ENCODE measurements around the gene ZNF346.

Gene ZNF346

GRCh38 chr5:177094224-177095087 lies 72.0 kb downstream of the ZNF346 start:
- TF ChIP-seq CTCF (IDR thresholded peaks at IDR 0.05; ENCODE audit: borderline replicate concordance, insufficient read depth, low read depth, low read length), result no peak
- H3K4me3 ChIP-seq (ENCODE audit: low read depth, low read length), result no peak overlapping the region

GRCh38 chr5:177095088-177095669 lies 72.7 kb downstream of the ZNF346 start:
- no peak overlapping the region for H3K4me3 ChIP-seq (ENCODE audit: low read depth, low read length)
- no peak for TF ChIP-seq CTCF (IDR thresholded peaks at IDR 0.05; ENCODE audit: borderline replicate concordance, insufficient read depth, low read depth, low read length)

- no peak overlapping the region for H3K4me3 ChIP-seq (ENCODE audit: low read depth, low read length)
- TF ChIP-seq CTCF (IDR thresholded peaks at IDR 0.05; ENCODE audit: borderline replicate concordance, insufficient read depth, low read depth, low read length), result no peak
These were observed 73.9 kb downstream of the ZNF346 start for GRCh38 chr5:177096162-177097015.

- H3K4me3 ChIP-seq (ENCODE audit: low read depth, low read length), result no peak overlapping the region
- TF ChIP-seq CTCF (IDR thresholded peaks at IDR 0.05; ENCODE audit: borderline replicate concordance, insufficient read depth, low read depth, low read length), result no peak
These were observed 74.8 kb downstream of the ZNF346 start for GRCh38 chr5:177097016-177097985.

- H3K4me3 ChIP-seq (ENCODE audit: low read depth, low read length), result no peak overlapping the region
- no peak for TF ChIP-seq CTCF (IDR thresholded peaks at IDR 0.05; ENCODE audit: borderline replicate concordance, insufficient read depth, low read depth, low read length)
These were observed 75.6 kb downstream of the ZNF346 start for GRCh38 chr5:177098120-177098469.

GRCh38 chr5:177098470-177099141 lies 76.1 kb downstream of the ZNF346 start:
- H3K4me3 ChIP-seq (ENCODE audit: low read depth, low read length), result no peak overlapping the region
- TF ChIP-seq CTCF (IDR thresholded peaks at IDR 0.05; ENCODE audit: borderline replicate concordance, insufficient read depth, low read depth, low read length), result no peak
